NB4 (cell line): Measurements from ENCODE around the gene LCTL.

Experiments
- DNase-seq: peaks from one replicate; pipeline ENCODE4 v3.0.0; 2010; ENCODE audit warnings: low read depth
- H3K4me3 ChIP-seq: one replicate; pipeline ENCODE4 v1.5.1; 2011; ENCODE audit warnings: mild to moderate bottlenecking, low read depth, low read length, moderate library complexity
- MYC ChIP-seq: IDR thresholded peaks from 2 replicates; pipeline ENCODE4 v1.6.1; 2011; ENCODE audit warnings: low read depth, low read length
- POLR2A ChIP-seq: IDR thresholded peaks from 2 replicates; pipeline ENCODE4 v1.6.1; 2011; ENCODE audit warnings: mild to moderate bottlenecking; ENCODE audit not compliant: insufficient read length; ENCODE audit errors: extremely low read depth
- TF ChIP-seq, protein P1 (sequence below): IDR thresholded peaks from one replicate; pipeline ENCODE4 v1.5.1; 2012; ENCODE audit warnings: low read depth, low read length
- TF ChIP-seq, protein P2 (sequence below): IDR thresholded peaks from 2 replicates; pipeline ENCODE4 v1.6.1; 2011; ENCODE audit warnings: low read depth, low read length

The LCTL gene

DNA sequence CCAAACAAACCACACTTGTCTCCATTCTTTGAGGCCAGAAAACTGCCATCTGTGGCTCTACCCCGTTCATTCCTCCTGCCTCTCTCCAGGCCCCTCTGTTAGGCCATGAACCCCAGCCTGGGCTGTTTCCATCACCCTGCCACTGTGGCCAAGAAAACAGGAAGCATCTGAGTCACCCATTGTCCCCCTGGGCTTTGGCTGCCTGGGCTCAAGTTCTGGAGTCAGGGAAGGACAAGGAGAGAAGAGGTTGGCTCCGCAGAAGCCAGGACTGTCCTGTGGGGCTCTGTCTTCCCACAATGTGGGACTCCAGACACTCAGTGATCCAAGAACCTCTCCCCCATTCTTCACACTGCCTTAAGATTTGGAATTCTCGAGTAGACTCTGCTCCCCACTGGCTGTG lies 14.8 kb upstream of the LCTL start:
- peak; percentile 71 for DNase-seq
- H3K4me3 ChIP-seq, result no peak overlapping the region
- TF ChIP-seq MYC (no peak), POLR2A (no peak)
- TF ChIP-seq, protein P1, sequence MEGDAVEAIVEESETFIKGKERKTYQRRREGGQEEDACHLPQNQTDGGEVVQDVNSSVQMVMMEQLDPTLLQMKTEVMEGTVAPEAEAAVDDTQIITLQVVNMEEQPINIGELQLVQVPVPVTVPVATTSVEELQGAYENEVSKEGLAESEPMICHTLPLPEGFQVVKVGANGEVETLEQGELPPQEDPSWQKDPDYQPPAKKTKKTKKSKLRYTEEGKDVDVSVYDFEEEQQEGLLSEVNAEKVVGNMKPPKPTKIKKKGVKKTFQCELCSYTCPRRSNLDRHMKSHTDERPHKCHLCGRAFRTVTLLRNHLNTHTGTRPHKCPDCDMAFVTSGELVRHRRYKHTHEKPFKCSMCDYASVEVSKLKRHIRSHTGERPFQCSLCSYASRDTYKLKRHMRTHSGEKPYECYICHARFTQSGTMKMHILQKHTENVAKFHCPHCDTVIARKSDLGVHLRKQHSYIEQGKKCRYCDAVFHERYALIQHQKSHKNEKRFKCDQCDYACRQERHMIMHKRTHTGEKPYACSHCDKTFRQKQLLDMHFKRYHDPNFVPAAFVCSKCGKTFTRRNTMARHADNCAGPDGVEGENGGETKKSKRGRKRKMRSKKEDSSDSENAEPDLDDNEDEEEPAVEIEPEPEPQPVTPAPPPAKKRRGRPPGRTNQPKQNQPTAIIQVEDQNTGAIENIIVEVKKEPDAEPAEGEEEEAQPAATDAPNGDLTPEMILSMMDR, result no peak
- TF ChIP-seq, protein P2, sequence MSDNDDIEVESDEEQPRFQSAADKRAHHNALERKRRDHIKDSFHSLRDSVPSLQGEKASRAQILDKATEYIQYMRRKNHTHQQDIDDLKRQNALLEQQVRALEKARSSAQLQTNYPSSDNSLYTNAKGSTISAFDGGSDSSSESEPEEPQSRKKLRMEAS, result no peak

DNA sequence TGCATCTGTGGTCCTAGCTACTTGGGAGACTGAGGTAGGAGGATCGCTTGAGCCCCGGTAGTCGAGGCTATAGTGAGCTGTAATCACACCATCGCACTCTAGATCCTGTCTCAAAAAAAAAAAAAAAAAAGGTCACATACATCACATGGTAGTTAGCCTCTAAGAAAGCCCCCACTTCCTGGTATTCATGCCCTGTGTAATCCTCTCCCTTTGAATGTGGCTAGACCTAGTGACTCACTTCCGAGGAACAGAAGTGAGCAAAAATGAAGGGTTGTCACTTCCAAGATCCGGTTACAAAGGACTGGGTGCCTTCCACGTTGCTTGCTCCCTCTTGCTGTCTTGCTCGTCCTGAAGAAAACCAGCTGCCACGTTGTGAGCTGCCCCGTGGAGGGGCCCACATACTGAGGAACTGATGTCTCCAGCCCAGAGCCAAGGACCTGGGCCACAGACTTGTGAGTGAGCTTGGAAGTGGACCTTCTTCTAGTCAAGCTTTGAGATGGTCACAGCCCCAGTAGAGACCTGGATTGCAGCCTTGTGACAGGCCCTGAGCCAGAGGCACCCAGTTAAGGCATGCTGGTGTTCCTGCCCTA lies 12.6 kb upstream of the LCTL start:
- H3K4me3 ChIP-seq, result no peak overlapping the region
- DNase-seq, result peak; percentile 42
- TF ChIP-seq, protein P1, result no peak
- TF ChIP-seq POLR2A (no peak), MYC (no peak)

DNA sequence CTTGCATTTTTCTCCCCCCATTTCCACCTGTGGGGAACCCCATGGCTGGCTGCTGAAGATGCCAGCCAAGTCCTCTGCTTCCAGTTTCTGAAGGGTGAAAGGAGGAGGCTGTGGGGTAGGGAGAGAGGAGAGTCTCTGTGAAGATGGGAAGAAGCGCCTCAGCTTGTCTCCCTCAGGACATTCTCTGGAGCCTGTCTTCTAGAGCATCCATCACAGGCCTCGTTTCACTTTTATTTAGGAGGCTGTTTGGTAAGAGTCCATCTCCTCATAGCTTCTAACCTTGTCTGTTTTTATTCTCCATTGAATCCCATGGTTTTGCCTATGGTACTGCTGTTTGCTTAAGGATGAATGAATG lies 8.8 kb upstream of the LCTL start:
- no peak for DNase-seq
- TF ChIP-seq MYC (no peak), POLR2A (no peak)
- TF ChIP-seq, protein P2, result no peak
- TF ChIP-seq, protein P1, result no peak
- H3K4me3 ChIP-seq, result no peak overlapping the region

DNA sequence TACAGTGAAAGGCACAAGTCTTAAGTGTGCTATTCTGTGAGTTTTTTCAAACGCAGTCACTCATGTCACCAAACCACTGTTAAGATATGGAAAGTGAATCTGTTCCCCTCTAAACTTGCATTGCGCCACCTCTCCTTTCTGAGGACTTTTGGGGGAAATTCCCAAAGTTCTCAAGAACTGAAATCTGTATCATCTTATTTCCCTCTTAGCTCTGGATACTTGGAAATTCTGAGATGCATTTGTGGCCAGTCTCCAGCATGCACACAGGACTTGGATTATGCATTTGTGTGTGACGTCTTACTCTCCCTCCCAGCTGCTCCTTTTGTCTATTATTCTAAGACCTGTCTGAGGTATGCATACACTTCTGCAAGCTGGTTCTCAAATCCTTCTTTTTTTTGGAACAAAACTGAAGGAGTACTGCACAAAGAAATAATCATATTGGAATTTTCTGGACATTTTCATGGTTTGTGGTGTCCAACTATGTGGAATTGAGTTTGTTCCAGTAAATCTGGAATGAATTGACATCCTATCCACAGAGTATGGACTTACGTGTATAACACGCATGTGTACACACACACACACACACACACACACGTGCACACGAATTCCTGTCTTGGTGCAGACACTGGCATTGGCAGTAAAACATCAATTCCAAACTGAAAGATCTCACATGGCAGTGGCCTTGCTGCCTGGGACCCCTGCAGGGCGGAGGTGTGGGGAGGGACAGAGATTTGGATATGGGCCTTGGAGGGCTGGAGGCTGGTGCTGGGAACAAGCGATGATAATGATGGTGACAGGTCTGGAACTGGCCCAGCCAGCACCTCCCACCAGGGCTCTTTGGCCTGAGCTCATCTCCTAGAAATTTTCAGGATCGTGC lies 8.2 kb upstream of the LCTL start:
- DNase-seq, result no peak
- no peak for TF ChIP-seq MYC
- no peak overlapping the region for H3K4me3 ChIP-seq

DNA sequence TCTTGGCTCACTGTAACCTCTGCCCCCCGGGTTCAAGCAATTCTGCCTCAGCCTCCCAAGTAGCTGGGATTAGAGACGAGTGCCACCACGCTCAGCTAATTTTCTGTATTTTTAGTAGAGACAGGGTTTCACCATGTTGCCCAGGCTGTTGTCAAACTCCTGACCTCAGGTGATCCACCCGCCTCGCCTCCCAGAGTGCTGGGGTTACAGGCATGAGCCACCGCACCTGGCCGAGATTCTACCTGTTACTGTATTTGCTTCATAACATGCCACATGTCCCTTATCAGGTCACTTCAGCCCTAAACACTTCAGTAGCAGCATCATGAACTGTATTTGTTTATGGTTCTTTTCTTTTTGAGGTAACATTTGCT lies 7.5 kb upstream of the LCTL start:
- H3K4me3 ChIP-seq, result no peak overlapping the region
- TF ChIP-seq POLR2A, result no peak

DNA sequence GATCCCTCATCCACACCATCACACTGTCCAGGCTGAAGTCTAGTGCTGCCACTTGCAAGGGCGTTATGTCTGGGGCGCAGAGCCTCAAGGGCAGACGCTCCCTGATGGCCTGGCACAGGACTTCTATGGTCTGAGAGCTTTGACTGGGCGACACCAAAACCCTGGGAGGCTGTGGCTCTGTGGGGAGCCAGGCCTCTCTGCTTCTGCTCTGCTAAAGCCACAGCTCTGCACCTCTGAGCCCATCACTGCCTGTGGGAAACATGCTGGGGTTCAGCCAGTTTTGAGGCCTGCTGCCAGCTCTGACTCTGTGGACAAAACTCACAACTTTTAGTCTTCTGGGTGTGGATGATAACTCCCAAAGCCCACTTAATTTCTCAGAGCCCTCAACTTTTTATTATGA lies 6.3 kb upstream of the LCTL start:
- DNase-seq, result no peak
- TF ChIP-seq POLR2A (no peak), MYC (no peak)
- TF ChIP-seq, protein P1, result no peak
- TF ChIP-seq, protein P2, result no peak
- H3K4me3 ChIP-seq, result no peak overlapping the region

More for the DNA sequence above, 7.5 kb upstream of the LCTL start:
- no peak for DNase-seq
